ENCODE results near the gene METTL6.
"Not testable (repeated sequence)": the region's sequence is repeated elsewhere in the genome, so short reads cannot be mapped to it uniquely, and the experiment has no call there.

Gene METTL6

DNA sequence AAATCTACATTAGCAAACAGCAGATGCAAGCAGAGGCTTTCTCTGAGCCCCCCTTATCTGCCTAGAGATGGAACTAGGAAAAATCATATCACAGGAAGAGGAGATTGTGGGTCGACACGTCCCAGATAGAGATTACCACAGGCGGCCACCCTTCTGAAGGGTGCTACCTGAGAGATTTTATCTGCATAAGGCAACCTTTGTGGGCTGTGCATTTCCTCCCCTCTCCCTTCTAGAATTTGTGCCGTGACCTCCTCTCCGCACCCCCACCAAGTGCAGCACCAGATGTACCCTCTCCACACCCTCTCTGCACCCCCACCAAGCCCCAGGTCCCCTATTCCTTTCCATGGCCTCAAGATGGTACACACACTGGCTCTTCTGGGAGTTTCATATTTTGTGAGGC, 27.4 kb downstream of the METTL6 start:
- H3K18ac ChIP-seq (ENCODE audit: low read length): no peak overlapping the region
- H2AK5ac ChIP-seq (ENCODE audit: low read length): no peak overlapping the region
- H3K36me3 ChIP-seq (ENCODE audit: control insufficient read depth in 1 of 2, insufficient read depth in 2 of 2, low read length in 2 of 2): peaks cover 0 to 5% of the 10 kb centered on the region in 2 experiments
- H3K23ac ChIP-seq (ENCODE audit: low read length): no peak overlapping the region
- no peak overlapping the region for H3K4me3 ChIP-seq (ENCODE audit: low read depth, low read length)
- no peak overlapping the region for H4K8ac ChIP-seq (ENCODE audit: low read depth, low read length)
- H3K79me2 ChIP-seq (ENCODE audit: control insufficient read depth, insufficient read depth, low read length, poor library complexity): no peaks in the 10 kb centered on the region
- no peak overlapping the region for H3K9ac ChIP-seq (ENCODE audit: low read length)
- no peak overlapping the region for H2BK120ac ChIP-seq (ENCODE audit: insufficient read depth, low read length, poor library complexity)
- WGBS (ENCODE audit: extremely low coverage, insufficient coverage, insufficient read length): no CpG with 5 or more reads among the region's 5 CpGs
- H3K14ac ChIP-seq (ENCODE audit: low read length): no peak overlapping the region
- H3K9me3 ChIP-seq (ENCODE audit: insufficient read depth, low read depth, low read length): peaks cover 9% of the 10 kb centered on the region
- H3K27me3 ChIP-seq (ENCODE audit: insufficient read depth, low read length): no peaks in the 10 kb centered on the region
- H3K79me1 ChIP-seq (ENCODE audit: low read length): peaks cover 1% of the 10 kb centered on the region
- H2BK5ac ChIP-seq (ENCODE audit: low read depth, low read length, poor library complexity): no peak overlapping the region
- no peak overlapping the region for H4K91ac ChIP-seq (ENCODE audit: low read depth, low read length)
- H2AFZ ChIP-seq (ENCODE audit: insufficient read depth, low read length, poor library complexity): no peak overlapping the region
- no peak overlapping the region for H3K27ac ChIP-seq (ENCODE audit: low read depth, low read length)
- no peak overlapping the region for H3K4ac ChIP-seq (ENCODE audit: low read depth, low read length)
- H2BK12ac ChIP-seq (ENCODE audit: low read length): peak overlapping the region; percentile 22
- no peak overlapping the region for H4K12ac ChIP-seq (ENCODE audit: low read depth, low read length)
- no peak overlapping the region for H3K4me2 ChIP-seq (ENCODE audit: low read length)
- peaks cover 4 to 5% of the 10 kb centered on the region in 2 experiments for H3K4me1 ChIP-seq (ENCODE audit: control insufficient read depth in 1 of 2, insufficient read depth in 2 of 2, low read length in 2 of 2)
- DNase-seq: no peak

DNA sequence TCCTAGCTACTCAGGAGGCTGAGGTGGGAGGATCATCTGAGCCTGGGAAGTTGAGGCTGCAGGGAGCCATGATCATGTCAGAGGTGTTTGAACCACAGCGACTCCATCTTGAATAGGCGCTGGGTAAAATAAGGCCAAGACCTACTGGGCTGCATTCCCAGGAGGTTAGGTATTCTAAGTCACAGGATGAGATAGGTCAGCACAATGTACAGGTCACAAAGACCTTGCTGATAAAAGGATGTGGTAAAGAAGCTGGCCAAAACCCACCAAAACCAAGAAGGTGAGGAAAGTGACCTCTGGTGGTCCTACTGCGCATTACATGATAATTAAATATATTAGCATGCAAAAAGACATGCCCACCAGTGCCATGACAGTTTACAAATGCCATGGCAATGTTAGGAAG, 28.6 kb downstream of the METTL6 start:
- not testable (repeated sequence) for H3K4me3 ChIP-seq (ENCODE audit: low read depth, low read length); H2BK120ac ChIP-seq (ENCODE audit: insufficient read depth, low read length, poor library complexity); H3K4ac ChIP-seq (ENCODE audit: low read depth, low read length); H3K23ac ChIP-seq (ENCODE audit: low read length); H4K8ac ChIP-seq (ENCODE audit: low read depth, low read length); H3K36me3 ChIP-seq (ENCODE audit: control insufficient read depth in 1 of 2, insufficient read depth in 2 of 2, low read length in 2 of 2); H2AK5ac ChIP-seq (ENCODE audit: low read length); H3K9me3 ChIP-seq (ENCODE audit: insufficient read depth, low read depth, low read length); H3K4me1 ChIP-seq (ENCODE audit: control insufficient read depth in 1 of 2, insufficient read depth in 2 of 2, low read length in 2 of 2); H3K27ac ChIP-seq (ENCODE audit: low read depth, low read length); H3K79me2 ChIP-seq (ENCODE audit: control insufficient read depth, insufficient read depth, low read length, poor library complexity); H4K12ac ChIP-seq (ENCODE audit: low read depth, low read length); H2BK12ac ChIP-seq (ENCODE audit: low read length); H2BK5ac ChIP-seq (ENCODE audit: low read depth, low read length, poor library complexity); H3K9ac ChIP-seq (ENCODE audit: low read length); H3K27me3 ChIP-seq (ENCODE audit: insufficient read depth, low read length); H3K79me1 ChIP-seq (ENCODE audit: low read length); H3K18ac ChIP-seq (ENCODE audit: low read length); H3K14ac ChIP-seq (ENCODE audit: low read length); H4K91ac ChIP-seq (ENCODE audit: low read depth, low read length); H3K4me2 ChIP-seq (ENCODE audit: low read length); H2AFZ ChIP-seq (ENCODE audit: insufficient read depth, low read length, poor library complexity)
- DNase-seq: peak in 1 of 2 donors; percentile 64
- WGBS (ENCODE audit: extremely low coverage, insufficient coverage, insufficient read length): no CpG with 5 or more reads among the region's 3 CpGs

DNA sequence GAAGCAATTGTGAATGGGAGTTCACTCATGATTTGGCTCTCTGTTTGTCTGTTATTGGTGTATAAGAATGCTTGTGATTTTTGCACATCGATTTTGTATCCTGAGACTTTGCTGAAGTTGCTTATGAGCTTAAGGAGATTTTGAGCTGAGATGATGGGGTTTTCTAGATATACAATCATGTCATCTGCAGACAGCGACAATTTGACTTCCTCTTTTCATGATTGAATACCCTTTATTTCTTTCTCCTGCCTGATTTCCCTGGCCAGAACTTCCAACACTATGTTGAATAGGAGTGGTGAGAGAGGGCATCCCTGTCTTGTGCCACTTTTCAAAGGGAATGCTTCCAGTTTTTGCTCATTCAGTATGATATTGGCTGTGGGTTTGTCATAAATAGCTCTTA, 34.1 kb downstream of the METTL6 start:
- not testable (repeated sequence) for H2AK5ac ChIP-seq (ENCODE audit: low read length); H3K18ac ChIP-seq (ENCODE audit: low read length); H3K27me3 ChIP-seq (ENCODE audit: insufficient read depth, low read length); H3K27ac ChIP-seq (ENCODE audit: low read depth, low read length); H3K9ac ChIP-seq (ENCODE audit: low read length); H3K4me2 ChIP-seq (ENCODE audit: low read length); H2AFZ ChIP-seq (ENCODE audit: insufficient read depth, low read length, poor library complexity); H4K8ac ChIP-seq (ENCODE audit: low read depth, low read length); H3K23ac ChIP-seq (ENCODE audit: low read length); H4K91ac ChIP-seq (ENCODE audit: low read depth, low read length); H2BK12ac ChIP-seq (ENCODE audit: low read length); H2BK120ac ChIP-seq (ENCODE audit: insufficient read depth, low read length, poor library complexity); H2BK5ac ChIP-seq (ENCODE audit: low read depth, low read length, poor library complexity); H4K12ac ChIP-seq (ENCODE audit: low read depth, low read length); H3K36me3 ChIP-seq (ENCODE audit: control insufficient read depth in 1 of 2, insufficient read depth in 2 of 2, low read length in 2 of 2); H3K14ac ChIP-seq (ENCODE audit: low read length); H3K4ac ChIP-seq (ENCODE audit: low read depth, low read length); H3K4me3 ChIP-seq (ENCODE audit: low read depth, low read length); H3K79me1 ChIP-seq (ENCODE audit: low read length); H3K4me1 ChIP-seq (ENCODE audit: control insufficient read depth in 1 of 2, insufficient read depth in 2 of 2, low read length in 2 of 2); H3K79me2 ChIP-seq (ENCODE audit: control insufficient read depth, insufficient read depth, low read length, poor library complexity); DNase-seq; H3K9me3 ChIP-seq (ENCODE audit: insufficient read depth, low read depth, low read length)
- WGBS (ENCODE audit: extremely low coverage, insufficient coverage, insufficient read length): no CpG with 5 or more reads among the region's 2 CpGs

DNA sequence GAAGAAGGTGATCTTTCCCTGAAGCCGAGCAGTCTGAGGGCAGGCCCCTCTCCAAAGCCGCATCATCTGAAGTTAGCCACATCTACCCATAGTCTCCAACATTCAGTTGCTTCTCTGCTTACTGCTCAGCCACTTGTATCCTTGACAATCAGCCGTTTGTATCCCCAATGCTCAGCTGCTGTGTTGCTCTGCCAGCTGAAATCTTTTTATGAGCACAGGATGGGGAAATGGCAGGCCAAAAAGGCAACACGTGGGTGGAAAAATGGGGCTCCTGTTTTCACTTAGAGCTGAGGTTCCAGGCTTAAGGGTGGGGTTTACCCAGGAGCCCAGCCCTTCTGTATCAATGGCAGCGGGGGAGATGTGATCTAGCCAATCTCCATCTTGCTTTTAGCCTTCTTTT, 36.3 kb downstream of the METTL6 start:
- Histone ChIP-seq H2BK12ac (ENCODE audit: low read length) (no peak overlapping the region), H2AFZ (ENCODE audit: insufficient read depth, low read length, poor library complexity) (no peak overlapping the region), H2BK120ac (ENCODE audit: insufficient read depth, low read length, poor library complexity) (no peak overlapping the region), H2AK5ac (ENCODE audit: low read length) (no peak overlapping the region), H3K79me1 (ENCODE audit: low read length) (no peaks in the 10 kb centered on the region), H3K79me2 (ENCODE audit: control insufficient read depth, insufficient read depth, low read length, poor library complexity) (no peaks in the 10 kb centered on the region), H3K27ac (ENCODE audit: low read depth, low read length) (no peak overlapping the region), H3K23ac (ENCODE audit: low read length) (no peak overlapping the region), H3K9me3 (ENCODE audit: insufficient read depth, low read depth, low read length) (peaks cover 2% of the 10 kb centered on the region), H3K4ac (ENCODE audit: low read depth, low read length) (no peak overlapping the region), H3K36me3 (ENCODE audit: control insufficient read depth in 1 of 2, insufficient read depth in 2 of 2, low read length in 2 of 2) (no peaks in the 10 kb centered on the region), H3K27me3 (ENCODE audit: insufficient read depth, low read length) (no peaks in the 10 kb centered on the region), H3K4me2 (ENCODE audit: low read length) (no peak overlapping the region), H3K18ac (ENCODE audit: low read length) (no peak overlapping the region), H3K14ac (ENCODE audit: low read length) (no peak overlapping the region), H4K12ac (ENCODE audit: low read depth, low read length) (no peak overlapping the region), H4K8ac (ENCODE audit: low read depth, low read length) (no peak overlapping the region), H3K4me1 (ENCODE audit: control insufficient read depth in 1 of 2, insufficient read depth in 2 of 2, low read length in 2 of 2) (peaks cover 0 to 2% of the 10 kb centered on the region in 2 experiments), H2BK5ac (ENCODE audit: low read depth, low read length, poor library complexity) (no peak overlapping the region), H3K9ac (ENCODE audit: low read length) (no peak overlapping the region), H4K91ac (ENCODE audit: low read depth, low read length) (no peak overlapping the region), H3K4me3 (ENCODE audit: low read depth, low read length) (no peak overlapping the region)
- DNase-seq: no peak
- WGBS (ENCODE audit: extremely low coverage, insufficient coverage, insufficient read length): no CpG with 5 or more reads among the region's 5 CpGs

Data from trophoblast cell (in vitro differentiated cells and primary cell).